Sigmoid colon (tissue), 7 donors: Measurements from ENCODE around the gene MEFV. TPM values are rescaled to one million over a fixed set of nuclear protein-coding genes. Genes with fewer than 3 reads are reported as not detected.

Experiments used
- DNase-seq: peaks from one replicate; pipeline ENCODE4 v3.0.0-alpha.2; 2019
- H3K27ac ChIP-seq, 4 donors: fragments of 200-600 bp; sonication (generic); one replicate each; pipeline ENCODE4 v1.5.1; 2016 to 2019; ENCODE audit warnings: mild to moderate bottlenecking in 1 of 4
- H3K27me3 ChIP-seq, 3 donors: fragments of 200-600 bp; sonication (generic); one replicate each; pipeline ENCODE4 v1.5.1; 2019; ENCODE audit warnings: mild to moderate bottlenecking in 1 of 3
- H3K36me3 ChIP-seq, 4 donors: fragments of 200-600 bp; sonication (generic); one replicate each; pipeline ENCODE4 v1.5.1; 2016 to 2019
- H3K4me1 ChIP-seq, 4 donors: fragments of 200-600 bp; sonication (generic); one replicate each; pipeline ENCODE4 v1.5.1; 2017 to 2019
- H3K4me3 ChIP-seq, 4 donors: fragments of 200-600 bp; sonication (generic); one replicate each; pipeline ENCODE4 v1.5.1; 2017 to 2019; ENCODE audit warnings: mild to moderate bottlenecking in 2 of 4, moderate library complexity in 1 of 4
- H3K9me3 ChIP-seq, 4 donors: fragments of 200-600 bp in 3 of 4; sonication (generic) in 3 of 4; one replicate each; pipeline versions ENCODE4 v1.5.1 to v1.6.1; 2013 to 2019
- CTCF ChIP-seq, 4 experiments: fragments of 450-650 bp in 3 of 4; fragments of 200-600 bp in 1 of 4; IDR thresholded peaks; one replicate each; pipeline ENCODE4 v1.5.1; 2016 to 2019; ENCODE audit warnings: antibody characterized with exemption in 4 of 4, mild to moderate bottlenecking in 3 of 4, moderate library complexity in 2 of 4
- EP300 ChIP-seq, 4 donors: sonication (generic); formaldehyde crosslinking; IDR thresholded peaks; one replicate each; pipeline ENCODE4 v1.6.1; 2017; ENCODE audit warnings: antibody characterized with exemption in 4 of 4
- POLR2A ChIP-seq, 2 donors: fragments of 450-650 bp; IDR thresholded peaks; one replicate each; pipeline ENCODE4 v1.6.1; 2016; ENCODE audit warnings: antibody characterized with exemption in 2 of 2, mild to moderate bottlenecking in 2 of 2, moderate library complexity in 2 of 2
- POLR2AphosphoS5 ChIP-seq, 4 donors: sonication (generic); formaldehyde crosslinking; IDR thresholded peaks; one replicate each; pipeline ENCODE4 v1.6.1; 2017; ENCODE audit warnings: antibody characterized with exemption in 4 of 4
- WGBS, 2 donors: extraction: QIAGEN DNeasy Blood & Tissue Kit; methylation state at CpG; one replicate each; pipeline ENCODE4 v1.1.7; 2013; 5-methylcytosine and 5-hydroxymethylcytosine counted together
- intact Hi-C: fragments of 100-400 bp; cut with DNase I; formaldehyde crosslinking; loops from one replicate; pipeline ENCODE4 v1.15.1; 2023
- polyA plus RNA-seq, 3 donors: library from polyadenylated mRNA; stranded (reverse); fragments of 200-250 nt; gene quantifications; one replicate each; pipeline ENCODE4 v1.2.3, GENCODE V29; 2013
- total RNA-seq, 4 donors: library from RNA; depleted of rRNA; stranded (reverse); fragments of >200 nt; gene quantifications; one replicate each; pipeline ENCODE4 v1.1.0, GENCODE V29; 2016
- donor health status: healthy with polysubstance abuse.
- donor health status: Bipolar disorder and iron deficiency.
- donor health status: healthy.

Gene MEFV
- total and polyA plus RNA-seq, 7 donors = 0.60 to 2.9 (median 1.2) TPM

GRCh38 chr16:3264137-3265036 is 8.0 kb upstream of the MEFV start:
- Histone ChIP-seq H3K27me3 (no peaks in the 10 kb centered on the region), H3K4me3 (peak overlapping the region; percentile 60 to 98 (median 86)), H3K9me3 (no peaks in the 10 kb centered on the region), H3K36me3 (peaks cover 0 to 22% (median 0%) of the 10 kb centered on the region in 4 donors), H3K4me1 (peaks cover 0 to 21% (median 20%) of the 10 kb centered on the region in 4 donors), H3K27ac (peak overlapping the region; percentile 90 to 100 (median 97))
- intact Hi-C loops = loop anchor here (1.0 to 10.0 kb wide), 4 partner anchors 18 to 236 kb away; partner anchors contain the start of genes CLUAP1, ZNF174 and ZSCAN32
- TF ChIP-seq EP300 (IDR thresholded peaks at IDR 0.05) = no peak
- peak; percentile 87 to 91 for TF ChIP-seq POLR2A (IDR thresholded peaks at IDR 0.05)
- peak in 2 of 4 experiments; percentile 13 to 18 for TF ChIP-seq CTCF (IDR thresholded peaks at IDR 0.05)
- TF ChIP-seq POLR2AphosphoS5 (IDR thresholded peaks at IDR 0.05) = peak; percentile 93 to 98 (median 96)
- 1 to 2% methylated on average over 77 of the region's 77 CpGs for WGBS, 2 donors
- DNase-seq = peak; percentile 99

GRCh38 chr16:3262517-3262916 is 6.1 kb upstream of the MEFV start:
- Histone ChIP-seq H3K27ac (peak overlapping the region in 1 of 4 donors; percentile 94), H3K9me3 (no peaks in the 10 kb centered on the region), H3K4me1 (peaks cover 0 to 21% (median 20%) of the 10 kb centered on the region in 4 donors), H3K4me3 (no peak overlapping the region), H3K27me3 (no peaks in the 10 kb centered on the region), H3K36me3 (peaks cover 0 to 14% (median 0%) of the 10 kb centered on the region in 4 donors)
- TF ChIP-seq EP300 (IDR thresholded peaks at IDR 0.05) (no peak), POLR2AphosphoS5 (IDR thresholded peaks at IDR 0.05) (no peak), POLR2A (IDR thresholded peaks at IDR 0.05) (no peak), CTCF (IDR thresholded peaks at IDR 0.05) (no peak)
- intact Hi-C loops = loop anchor here (2.0 to 10.0 kb wide), 2 partner anchors 42 to 192 kb away; partner anchors contain the start of genes TIGD7 and ZNF75A
- no peak for DNase-seq
- WGBS, 2 donors = 95 to 97% methylated on average over 4 of the region's 4 CpGs

GRCh38 chr16:3259836-3260235 is 3.4 kb upstream of the MEFV start:
- no peak overlapping the region for H3K4me3 ChIP-seq
- intact Hi-C loops = loop anchor here (10.0 kb wide), 1 partner anchor 195 kb away; no protein-coding TSS in a partner anchor
- H3K4me1 ChIP-seq = peaks cover 0 to 10% (median 9%) of the 10 kb centered on the region in 4 donors
- H3K36me3 ChIP-seq = no peaks in the 10 kb centered on the region
- WGBS, 2 donors = 86 to 87% methylated on average over 8 of the region's 8 CpGs
- peaks cover 0 to 8% (median 0%) of the 10 kb centered on the region in 3 donors for H3K27me3 ChIP-seq
- TF ChIP-seq CTCF (IDR thresholded peaks at IDR 0.05) = no peak
- no peak for TF ChIP-seq POLR2A (IDR thresholded peaks at IDR 0.05)
- H3K27ac ChIP-seq = peak overlapping the region in 1 of 4 donors; percentile 4
- H3K9me3 ChIP-seq = no peaks in the 10 kb centered on the region
- DNase-seq = no peak

GRCh38 chr16:3256866-3257465 is 533 bp upstream of the MEFV start:
- peak overlapping the region in 1 of 4 donors; percentile 27 for H3K4me3 ChIP-seq
- WGBS, 2 donors = 79 to 81% methylated on average over 9 of the region's 9 CpGs

More at GRCh38 chr16:3256866-3257465, 533 bp upstream of the MEFV start:
- DNase-seq = no peak
- no peak for TF ChIP-seq CTCF (IDR thresholded peaks at IDR 0.05)
- no peak for TF ChIP-seq EP300 (IDR thresholded peaks at IDR 0.05)
- TF ChIP-seq POLR2AphosphoS5 (IDR thresholded peaks at IDR 0.05) = no peak
- no peak for TF ChIP-seq POLR2A (IDR thresholded peaks at IDR 0.05)
- Histone ChIP-seq H3K27me3 (peaks cover 0 to 14% (median 0%) of the 10 kb centered on the region in 3 donors), H3K4me1 (no peaks in the 10 kb centered on the region), H3K27ac (no peak overlapping the region), H3K9me3 (no peaks in the 10 kb centered on the region), H3K36me3 (no peaks in the 10 kb centered on the region)
- intact Hi-C loops = no loop called here
